OCI-LY3 (cell line): ENCODE measurements around the gene CAMK2B.

Experiments used
- H2AFZ ChIP-seq: fragments of 200-600, 300-600 bp; shearing (Covaris generic); 2 replicates; pipeline ENCODE4 v1.6.0; 2014; ENCODE audit warnings: antibody characterized with exemption, low read depth, low read length
- H3K27ac ChIP-seq: fragments of 200-600, 300-600 bp; sonication (generic); 2 replicates; pipeline ENCODE4 v1.5.1; 2014; ENCODE audit warnings: mild to moderate bottlenecking, low read length, moderate library complexity, mixed read lengths
- H3K27me3 ChIP-seq: fragments of 200-600, 300-600 bp; sonication (generic); 2 replicates; pipeline ENCODE4 v1.6.1; 2014; ENCODE audit warnings: low read depth, low read length, mixed read lengths
- H3K36me3 ChIP-seq: fragments of 200-600, 300-600 bp; sonication (generic); replicated peaks from 2 replicates; pipeline ENCODE3; 2014; ENCODE audit warnings: low read depth, low read length, mixed read lengths
- H3K4me1 ChIP-seq: fragments of 300-600, 200-600 bp; sonication (generic); 2 replicates; pipeline ENCODE4 v1.6.1; 2014; ENCODE audit warnings: low read length, mixed read lengths
- H3K4me2 ChIP-seq: fragments of 200-600, 300-600 bp; sonication (generic); 2 replicates; pipeline ENCODE4 v1.6.1; 2014; ENCODE audit warnings: low read length, mixed read lengths
- H3K4me3 ChIP-seq: fragments of 300-600, 200-600 bp; sonication (generic); 2 replicates; pipeline ENCODE4 v1.5.1; 2014; ENCODE audit warnings: antibody characterized with exemption, mild to moderate bottlenecking, low read length, moderate library complexity
- H3K79me2 ChIP-seq: fragments of 300-600, 200-600 bp; shearing (Covaris generic); 2 replicates; pipeline ENCODE4 v1.6.1; 2014; ENCODE audit warnings: mild to moderate bottlenecking, low read length, mixed read lengths
- H3K9ac ChIP-seq: fragments of 300-600, 200-600 bp; shearing (Covaris generic); 2 replicates; pipeline ENCODE4 v1.6.0; 2014; ENCODE audit warnings: mild to moderate bottlenecking, low read length, moderate library complexity
- H3K9me3 ChIP-seq: fragments of 200-600, 300-600 bp; shearing (Covaris generic); 2 replicates; pipeline ENCODE4 v1.6.1; 2014; ENCODE audit warnings: low read length, mixed read lengths; ENCODE audit not compliant: insufficient read depth
- H4K20me1 ChIP-seq: fragments of 200-600, 300-600 bp; sonication (generic); 2 replicates; pipeline ENCODE4 v1.6.1; 2016; ENCODE audit warnings: low read length, mixed read lengths; ENCODE audit not compliant: insufficient read depth
- CTCF ChIP-seq: fragments of 200-600, 300-600 bp; sonication (generic); IDR thresholded peaks from 2 replicates; pipeline ENCODE4 v1.5.1; 2014; ENCODE audit warnings: antibody characterized with exemption, low read length, low read depth
- EZH2phosphoT487 ChIP-seq: fragments of 200-600 bp; shearing (Covaris generic); IDR thresholded peaks from 2 replicates; pipeline ENCODE4 v1.6.1; 2018; ENCODE audit warnings: antibody characterized with exemption, mixed run types, low read depth

Gene CAMK2B

GRCh38 chr7:44292876-44293560 lies 32.4 kb downstream of the CAMK2B start:
- Histone ChIP-seq H4K20me1 (no peaks in the 10 kb centered on the region), H2AFZ (no peak overlapping the region), H3K9me3 (no peaks in the 10 kb centered on the region), H3K4me1 (peaks cover 4% of the 10 kb centered on the region; the same call in 1 of the 2 replicates), H3K4me3 (no peak overlapping the region), H3K27ac (no peak overlapping the region), H3K4me2 (peak overlapping the region; percentile 24), H3K9ac (no peak overlapping the region), H3K27me3 (peaks cover 42% of the 10 kb centered on the region), H3K79me2 (no peaks in the 10 kb centered on the region), H3K36me3 (no peaks in the 10 kb centered on the region)
- TF ChIP-seq CTCF (no peak), EZH2phosphoT487 (no peak)

DNA sequence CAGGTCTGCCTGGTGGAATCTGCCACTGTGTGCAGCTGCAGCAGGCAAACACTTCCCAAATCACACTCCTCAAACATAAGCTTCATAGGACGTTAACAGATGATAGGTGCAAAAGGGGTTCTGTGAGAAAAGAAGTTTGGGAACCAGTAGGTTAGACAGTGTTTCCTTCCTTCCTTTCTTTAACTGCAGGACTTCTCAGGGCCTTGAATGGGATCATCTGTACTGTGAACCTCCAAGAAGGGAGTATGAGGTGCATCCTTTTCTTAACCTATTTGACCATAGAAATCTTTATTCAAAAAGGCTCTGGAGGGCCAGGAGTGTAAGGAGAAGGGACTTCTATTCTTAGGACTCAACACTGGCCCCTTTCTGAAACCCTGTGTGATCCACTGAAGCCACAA lies 33.0 kb downstream of the CAMK2B start:
- H4K20me1 ChIP-seq: no peaks in the 10 kb centered on the region
- no peaks in the 10 kb centered on the region for H3K9me3 ChIP-seq
- no peak overlapping the region for H3K4me2 ChIP-seq
- H2AFZ ChIP-seq: no peak overlapping the region
- TF ChIP-seq EZH2phosphoT487: no peak
- no peak for TF ChIP-seq CTCF
- H3K4me3 ChIP-seq: no peak overlapping the region
- H3K27ac ChIP-seq: no peak overlapping the region
- H3K79me2 ChIP-seq: no peaks in the 10 kb centered on the region
- H3K27me3 ChIP-seq: peaks cover 42% of the 10 kb centered on the region
- peaks cover 4% of the 10 kb centered on the region; the same call in 1 of the 2 replicates for H3K4me1 ChIP-seq
- no peak overlapping the region for H3K9ac ChIP-seq
- H3K36me3 ChIP-seq: no peaks in the 10 kb centered on the region

- Histone ChIP-seq H3K36me3 (no peaks in the 10 kb centered on the region), H4K20me1 (no peaks in the 10 kb centered on the region), H3K4me1 (peaks cover 4% of the 10 kb centered on the region; the same call in 1 of the 2 replicates), H3K27me3 (peaks cover 39% of the 10 kb centered on the region), H2AFZ (no peak overlapping the region), H3K9me3 (no peaks in the 10 kb centered on the region), H3K4me2 (no peak overlapping the region), H3K4me3 (no peak overlapping the region), H3K79me2 (no peaks in the 10 kb centered on the region), H3K27ac (no peak overlapping the region), H3K9ac (no peak overlapping the region)
- TF ChIP-seq EZH2phosphoT487: no peak
Measured at GRCh38 chr7:44291733-44292419, 33.5 kb downstream of the CAMK2B start.

- H3K4me2 ChIP-seq: no peak overlapping the region
- no peak overlapping the region for H2AFZ ChIP-seq
- no peaks in the 10 kb centered on the region for H4K20me1 ChIP-seq
- H3K27ac ChIP-seq: no peak overlapping the region
- H3K79me2 ChIP-seq: no peaks in the 10 kb centered on the region
- peaks cover 4% of the 10 kb centered on the region; the same call in 1 of the 2 replicates for H3K4me1 ChIP-seq
- TF ChIP-seq EZH2phosphoT487: no peak
- no peak for TF ChIP-seq CTCF
- H3K4me3 ChIP-seq: no peak overlapping the region
- H3K27me3 ChIP-seq: peaks cover 35% of the 10 kb centered on the region
- no peak overlapping the region for H3K9ac ChIP-seq
- no peaks in the 10 kb centered on the region for H3K36me3 ChIP-seq
- H3K9me3 ChIP-seq: no peaks in the 10 kb centered on the region
Measured at GRCh38 chr7:44291066-44291732, 34.2 kb downstream of the CAMK2B start.
